K562 (cell line): Measurements from ENCODE around the gene GMEB2. TPM values are rescaled to one million over a fixed set of nuclear protein-coding genes. Genes with fewer than 3 reads are reported as not detected.

ENCODE experiments used
- CLOCK ChIP-seq: fragments of 250-450 bp; sonication (Bioruptor Pico); IDR thresholded peaks from 2 replicates; pipeline ENCODE4 v1.4.0; 2020; ENCODE audit warnings: mild to moderate bottlenecking, moderate library complexity, borderline replicate concordance
- CREM ChIP-seq: IDR thresholded peaks from 2 replicates; pipeline ENCODE4 v1.6.1; 2014; ENCODE audit warnings: antibody characterized with exemption, low read depth
- CSDE1 ChIP-seq, 2 experiments: fragments of 450-650 bp; IDR thresholded peaks; 2 replicates each; pipeline ENCODE4 v1.6.1; 2016; ENCODE audit warnings: mild to moderate bottlenecking in 1 of 2
- KDM1A ChIP-seq, 2 experiments: fragments of 450-650 bp; IDR thresholded peaks; 2 replicates each; pipeline ENCODE4 v1.6.1; 2016; ENCODE audit warnings: mild to moderate bottlenecking in 2 of 2
- MEF2A ChIP-seq: IDR thresholded peaks from 2 replicates; pipeline ENCODE4 v1.6.1; 2011; ENCODE audit warnings: low read depth, mild to moderate bottlenecking, low read length, moderate library complexity; ENCODE audit not compliant: control insufficient read depth
- POLR2B ChIP-seq: fragments of 450-650 bp; IDR thresholded peaks from 2 replicates; pipeline ENCODE4 v1.6.1; 2018; ENCODE audit warnings: low read depth; ENCODE audit not compliant: partially characterized antibody
- SNAPC5 ChIP-seq: fragments of 250-450 bp; sonication (Bioruptor Pico); IDR thresholded peaks from 2 replicates; pipeline ENCODE4 v1.8.0; 2021; ENCODE audit warnings: moderate library complexity, mild to moderate bottlenecking, inconsistent platforms
- TAF9B ChIP-seq: fragments of 450-650 bp; IDR thresholded peaks from 2 replicates; pipeline ENCODE4 v1.6.1; 2018; ENCODE audit warnings: mild to moderate bottlenecking; ENCODE audit not compliant: partially characterized antibody
- TEAD1 ChIP-seq, 2 experiments: fragments of 450-650 bp in 1 of 2; sonication (generic) in 1 of 2; formaldehyde crosslinking; IDR thresholded peaks; 2 replicates each; pipeline versions ENCODE4 v1.4.0 to v1.8.0; 2020 to 2022; ENCODE audit warnings: mild to moderate bottlenecking in 2 of 2, missing genetic modification reagents in 1 of 2
- ZFPM2 ChIP-seq: fragments of 250-450 bp; sonication (Bioruptor Pico); IDR thresholded peaks from 2 replicates; pipeline ENCODE4 v1.5.1; 2022; ENCODE audit warnings: mild to moderate bottlenecking
- ZNF395 ChIP-seq: fragments of 200-800 bp; sonication (Bioruptor generic); IDR thresholded peaks from 2 replicates; pipeline ENCODE4 v1.6.1; 2017; ENCODE audit warnings: missing genetic modification characterization, missing compliant biosample characterization
- ZNF407 ChIP-seq: fragments of 450-650 bp; IDR thresholded peaks from 2 replicates; pipeline ENCODE4 v1.6.1; 2016; ENCODE audit warnings: low read depth
- ZNF561 ChIP-seq: fragments of 450-650 bp; formaldehyde crosslinking; conservative IDR thresholded peaks from 2 replicates; pipeline ENCODE4 v1.4.0; 2020; ENCODE audit warnings: mild to moderate bottlenecking, moderate library complexity
- ZNF764 ChIP-seq: fragments of 250-450 bp; sonication (Bioruptor Pico); IDR thresholded peaks from 2 replicates; pipeline ENCODE4 v1.4.0; 2020; ENCODE audit warnings: low read depth, mild to moderate bottlenecking, moderate library complexity
- ZNF830 ChIP-seq: fragments of 250-450 bp; sonication (Bioruptor Pico); IDR thresholded peaks from 2 replicates; pipeline ENCODE4 v1.5.0; 2021; ENCODE audit warnings: mild to moderate bottlenecking
- polyA plus RNA-seq, 8 experiments: library from polyadenylated mRNA; depleted of rRNA in 4 of 8; stranded (reverse) in 5 of 8; unstranded in 3 of 8; fragments of >200 nt; fragmentation: Nextera tagmentation in 2 of 8; fragmentation: Illumina TruSeq in 1 of 8; extraction: Ambion mirVana in 2 of 8; extraction: Trizol in 1 of 8; gene quantifications; 2 replicates each; pipeline versions ENCODE4 v1.2.1 to v1.2.3, GENCODE V29; 2011 to 2014; ENCODE audit warnings: inconsistent platforms in 1 of 8, missing spikeins in 1 of 8
- total RNA-seq, 7 experiments: library from RNA; depleted of rRNA in 6 of 7; stranded (reverse); fragments of >200 nt in 6 of 7; fragmentation: Illumina TruSeq in 2 of 7; extraction: Trizol in 2 of 7; gene quantifications; 2 replicates each; pipeline versions ENCODE4 v1.2.1 to v1.2.3, GENCODE V29; 2011 to 2021; ENCODE audit warnings: low replicate concordance in 1 of 7

Gene GMEB2
- total and polyA plus RNA-seq, 9 of the 15 experiments (the other 6 are each of a cell fraction or from before 2014, with no cell fraction given): 0.03 to 13.9 (median 6.3) TPM

GRCh38 chr20:63653041-63653973 lies 26.4 kb upstream of the GMEB2 start, which contains the start of gene STMN3 (continued):
- TF ChIP-seq ZNF407: no peak
- TF ChIP-seq ZNF764 (CRISPR knock-in tag): no peak
- TF ChIP-seq ZNF395 (CRISPR knock-in tag): peak; percentile 29; the same call in 1 of the 2 replicates
- TF ChIP-seq SNAPC5 (CRISPR knock-in tag): no peak
- no peak for TF ChIP-seq CLOCK (CRISPR knock-in tag)
- TF ChIP-seq TAF9B: no peak
- peak; percentile 57; the same call in 1 of the 2 replicates for TF ChIP-seq CREM
- TF ChIP-seq CSDE1 (IDR thresholded peaks at IDR 0.05): no peak
- no peak for TF ChIP-seq ZNF830 (CRISPR knock-in tag)
- TF ChIP-seq KDM1A (IDR thresholded peaks at IDR 0.05): peak in 1 of 2 experiments; percentile 69; a peak in 1 of 4 replicates
- no peak for TF ChIP-seq POLR2B
- TF ChIP-seq ZFPM2 (CRISPR knock-in tag): no peak
- peak in 1 of 2 experiments; percentile 42; a peak in 2 of 4 replicates for TF ChIP-seq TEAD1 (CRISPR knock-in tag; IDR thresholded peaks at IDR 0.05)
- TF ChIP-seq ZNF561 (CRISPR knock-in tag): no peak
- TF ChIP-seq MEF2A: no peak
